ENCODE measurements around the gene EAF1.
"Not testable (repeated sequence)": the region's sequence is repeated elsewhere in the genome, so short reads cannot be mapped to it uniquely, and the experiment has no call there.

The EAF1 gene

DNA sequence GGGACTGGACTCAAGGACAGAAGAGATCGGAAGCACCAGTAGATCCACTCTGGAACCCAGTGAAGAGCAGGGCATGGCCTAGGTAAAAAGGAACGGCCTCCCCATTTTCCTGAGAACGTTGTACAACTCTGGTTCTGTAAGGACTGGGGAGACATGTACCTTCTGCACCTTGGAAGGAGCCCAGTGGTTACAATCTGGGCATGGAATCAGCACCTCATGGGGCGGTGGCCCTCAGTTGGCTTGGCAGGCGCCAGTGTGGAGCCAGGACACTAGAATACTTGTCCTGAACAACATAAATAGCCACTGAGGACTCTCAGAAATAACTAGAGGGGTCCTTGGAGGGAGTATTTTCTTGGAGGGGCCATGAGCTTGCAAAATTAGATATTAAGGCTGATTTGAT is 25.6 kb downstream of the EAF1 start:
- Histone ChIP-seq H3K4me1 (ENCODE audit: control insufficient read depth, insufficient read depth, low read length) (no peaks in the 10 kb centered on the region), H3K9ac (ENCODE audit: low read depth, low read length) (no peak overlapping the region), H3K27me3 (ENCODE audit: control insufficient read depth, insufficient read depth, low read length) (no peaks in the 10 kb centered on the region), H3K36me3 (ENCODE audit: control insufficient read depth, insufficient read depth, low read length) (no peaks in the 10 kb centered on the region), H3K4me3 (ENCODE audit: low read depth, low read length) (no peak overlapping the region), H3K9me3 (ENCODE audit: control insufficient read depth, insufficient read depth, low read length) (no peaks in the 10 kb centered on the region), H3K27ac (ENCODE audit: low read depth, low read length) (no peak overlapping the region)

DNA sequence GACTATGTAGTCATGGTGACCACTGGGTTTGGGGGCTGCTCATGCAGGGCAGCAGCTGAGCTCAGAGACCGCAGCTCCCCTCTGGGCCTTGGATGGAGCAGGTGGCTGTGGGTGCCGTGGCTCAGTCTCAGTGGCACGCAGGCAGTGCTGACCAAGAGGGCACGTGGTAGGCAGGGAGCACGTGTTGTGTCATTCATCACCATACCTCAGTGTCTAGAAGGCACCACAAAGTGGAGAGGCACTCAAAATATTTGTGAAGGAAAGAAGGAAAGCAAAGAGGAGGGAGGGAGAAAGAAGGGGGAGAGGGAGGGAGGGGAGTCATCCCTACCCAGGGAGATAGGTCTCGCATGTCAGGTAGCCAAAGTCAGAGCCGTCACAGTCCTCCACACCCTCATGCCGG is 26.1 kb downstream of the EAF1 start:
- no peak overlapping the region for H3K9ac ChIP-seq (ENCODE audit: low read depth, low read length)
- H3K4me1 ChIP-seq (ENCODE audit: control insufficient read depth, insufficient read depth, low read length) = no peaks in the 10 kb centered on the region
- H3K27me3 ChIP-seq (ENCODE audit: control insufficient read depth, insufficient read depth, low read length) = no peaks in the 10 kb centered on the region
- no peak overlapping the region for H3K27ac ChIP-seq (ENCODE audit: low read depth, low read length)
- no peaks in the 10 kb centered on the region for H3K9me3 ChIP-seq (ENCODE audit: control insufficient read depth, insufficient read depth, low read length)
- H3K4me3 ChIP-seq (ENCODE audit: low read depth, low read length) = no peak overlapping the region
- no peaks in the 10 kb centered on the region for H3K36me3 ChIP-seq (ENCODE audit: control insufficient read depth, insufficient read depth, low read length)

- Histone ChIP-seq H3K4me3 (ENCODE audit: low read depth, low read length) (no peak overlapping the region), H3K27ac (ENCODE audit: low read depth, low read length) (no peak overlapping the region), H3K36me3 (ENCODE audit: control insufficient read depth, insufficient read depth, low read length) (no peaks in the 10 kb centered on the region), H3K4me1 (ENCODE audit: control insufficient read depth, insufficient read depth, low read length) (no peaks in the 10 kb centered on the region), H3K9ac (ENCODE audit: low read depth, low read length) (no peak overlapping the region), H3K27me3 (ENCODE audit: control insufficient read depth, insufficient read depth, low read length) (no peaks in the 10 kb centered on the region), H3K9me3 (ENCODE audit: control insufficient read depth, insufficient read depth, low read length) (no peaks in the 10 kb centered on the region)
Observed at GRCh38 chr3:15453991-15454625, 26.7 kb downstream of the EAF1 start.

DNA sequence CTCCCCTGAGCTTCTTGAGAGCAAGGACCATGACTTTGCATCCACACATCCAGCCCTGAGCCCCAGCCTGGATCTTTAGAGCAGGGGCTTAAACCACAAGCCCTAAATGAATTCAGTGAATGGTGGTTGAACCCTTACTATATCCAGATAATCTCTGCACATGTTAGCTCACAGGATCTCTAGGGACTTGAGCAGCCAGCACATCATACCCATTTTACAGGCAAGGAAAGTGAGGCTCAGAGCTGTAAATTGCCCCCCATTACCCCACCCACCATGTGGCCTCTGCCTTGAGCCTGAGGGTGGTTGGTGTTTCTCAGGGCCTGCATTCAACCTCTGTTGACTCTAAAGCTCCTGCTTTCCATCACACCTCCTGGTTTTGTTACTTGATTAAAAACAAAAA is 27.6 kb downstream of the EAF1 start:
- no peaks in the 10 kb centered on the region for H3K36me3 ChIP-seq (ENCODE audit: control insufficient read depth, insufficient read depth, low read length)
- H3K9ac ChIP-seq (ENCODE audit: low read depth, low read length) = no peak overlapping the region
- H3K27ac ChIP-seq (ENCODE audit: low read depth, low read length) = no peak overlapping the region
- no peaks in the 10 kb centered on the region for H3K27me3 ChIP-seq (ENCODE audit: control insufficient read depth, insufficient read depth, low read length)
- no peaks in the 10 kb centered on the region for H3K4me1 ChIP-seq (ENCODE audit: control insufficient read depth, insufficient read depth, low read length)
- no peaks in the 10 kb centered on the region for H3K9me3 ChIP-seq (ENCODE audit: control insufficient read depth, insufficient read depth, low read length)
- no peak overlapping the region for H3K4me3 ChIP-seq (ENCODE audit: low read depth, low read length)

DNA sequence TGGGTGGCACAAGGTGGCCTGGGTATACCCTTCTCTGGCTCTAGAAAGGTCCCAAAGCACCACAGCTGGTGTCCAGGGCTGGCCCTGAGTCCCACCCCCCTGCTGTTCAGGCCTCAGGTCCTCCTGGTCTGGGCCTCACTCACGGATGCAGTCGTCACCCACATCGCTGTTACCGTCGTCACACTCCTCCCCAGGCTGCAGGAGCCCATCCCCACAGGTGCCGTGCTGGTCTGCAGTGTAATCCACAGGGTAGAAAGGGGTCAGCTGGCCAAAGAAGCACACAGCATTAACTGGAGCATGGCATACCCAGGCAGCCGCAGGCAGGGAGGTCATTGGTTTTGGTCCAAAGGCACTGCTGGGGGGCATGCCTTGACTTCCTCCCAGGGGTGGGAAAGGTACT is 28.4 kb downstream of the EAF1 start:
- no peaks in the 10 kb centered on the region for H3K9me3 ChIP-seq (ENCODE audit: control insufficient read depth, insufficient read depth, low read length)
- H3K36me3 ChIP-seq (ENCODE audit: control insufficient read depth, insufficient read depth, low read length) = no peaks in the 10 kb centered on the region
- no peak overlapping the region for H3K27ac ChIP-seq (ENCODE audit: low read depth, low read length)

DNA sequence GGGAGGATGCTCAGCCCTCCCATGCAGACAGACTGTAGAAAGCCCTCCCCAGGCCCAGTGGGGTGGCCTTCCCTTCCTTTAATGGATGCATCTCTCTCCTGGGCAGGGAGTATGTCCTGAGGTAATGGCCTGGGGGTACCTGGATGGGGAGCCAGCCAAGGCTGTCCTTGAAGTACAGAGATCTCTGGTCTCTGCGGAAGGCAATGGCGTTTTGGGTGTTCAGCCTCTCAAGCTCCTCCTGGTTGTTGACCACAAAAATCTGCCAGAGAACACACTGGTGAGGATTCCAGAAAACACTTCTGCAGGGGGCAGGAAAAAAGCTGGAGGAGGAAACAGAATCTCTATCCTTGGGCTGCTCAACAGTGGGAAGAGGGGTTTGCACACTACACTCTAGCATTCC is 28.9 kb downstream of the EAF1 start:
- no peaks in the 10 kb centered on the region for H3K36me3 ChIP-seq (ENCODE audit: control insufficient read depth, insufficient read depth, low read length)
- no peaks in the 10 kb centered on the region for H3K9me3 ChIP-seq (ENCODE audit: control insufficient read depth, insufficient read depth, low read length)
- no peak overlapping the region for H3K4me3 ChIP-seq (ENCODE audit: low read depth, low read length)
- no peak overlapping the region for H3K27ac ChIP-seq (ENCODE audit: low read depth, low read length)
- no peaks in the 10 kb centered on the region for H3K27me3 ChIP-seq (ENCODE audit: control insufficient read depth, insufficient read depth, low read length)
- no peak overlapping the region for H3K9ac ChIP-seq (ENCODE audit: low read depth, low read length)
- H3K4me1 ChIP-seq (ENCODE audit: control insufficient read depth, insufficient read depth, low read length) = no peaks in the 10 kb centered on the region

More for the DNA sequence above, 28.4 kb downstream of the EAF1 start:
- Histone ChIP-seq H3K4me1 (ENCODE audit: control insufficient read depth, insufficient read depth, low read length) (no peaks in the 10 kb centered on the region), H3K27me3 (ENCODE audit: control insufficient read depth, insufficient read depth, low read length) (no peaks in the 10 kb centered on the region), H3K9ac (ENCODE audit: low read depth, low read length) (no peak overlapping the region), H3K4me3 (ENCODE audit: low read depth, low read length) (no peak overlapping the region)

- not testable (repeated sequence) for H3K27me3 ChIP-seq (ENCODE audit: control insufficient read depth, insufficient read depth, low read length); H3K9me3 ChIP-seq (ENCODE audit: control insufficient read depth, insufficient read depth, low read length); H3K4me3 ChIP-seq (ENCODE audit: low read depth, low read length); H3K27ac ChIP-seq (ENCODE audit: low read depth, low read length); H3K9ac ChIP-seq (ENCODE audit: low read depth, low read length); H3K4me1 ChIP-seq (ENCODE audit: control insufficient read depth, insufficient read depth, low read length); H3K36me3 ChIP-seq (ENCODE audit: control insufficient read depth, insufficient read depth, low read length)
Observed at GRCh38 chr3:15456915-15457314, 29.5 kb downstream of the EAF1 start.

DNA sequence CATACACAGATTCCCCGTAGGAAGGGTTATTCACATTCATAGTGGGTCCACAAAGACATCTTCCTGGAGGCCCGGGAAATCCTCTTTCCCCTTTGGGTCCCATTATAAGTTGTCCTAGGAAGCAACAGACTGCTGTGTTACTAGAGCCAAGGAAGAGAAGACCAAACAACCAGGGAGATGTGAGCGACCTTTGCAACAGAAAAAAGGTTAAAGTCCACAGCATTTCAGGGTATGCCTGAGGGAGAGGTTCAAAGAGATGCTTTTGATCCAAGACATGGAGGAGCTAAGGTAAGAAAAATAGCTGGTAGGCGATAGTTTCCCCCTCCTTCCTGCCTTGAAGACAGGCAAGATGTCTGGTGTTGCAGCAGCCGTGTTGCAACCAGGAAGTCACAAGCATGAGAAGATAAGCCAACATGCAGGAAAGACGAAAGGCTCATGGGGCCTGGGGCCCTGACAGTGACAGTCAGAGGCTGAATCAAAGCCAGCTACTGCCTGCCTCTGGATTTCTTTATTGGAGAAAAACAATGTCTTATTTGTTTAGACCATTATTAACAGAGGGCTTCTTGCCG is 30.9 kb downstream of the EAF1 start:
- Histone ChIP-seq H3K4me3 (ENCODE audit: low read depth, low read length) (no peak overlapping the region), H3K36me3 (ENCODE audit: control insufficient read depth, insufficient read depth, low read length) (no peaks in the 10 kb centered on the region), H3K27ac (ENCODE audit: low read depth, low read length) (no peak overlapping the region), H3K9ac (ENCODE audit: low read depth, low read length) (no peak overlapping the region), H3K9me3 (ENCODE audit: control insufficient read depth, insufficient read depth, low read length) (no peaks in the 10 kb centered on the region), H3K4me1 (ENCODE audit: control insufficient read depth, insufficient read depth, low read length) (no peaks in the 10 kb centered on the region), H3K27me3 (ENCODE audit: control insufficient read depth, insufficient read depth, low read length) (no peaks in the 10 kb centered on the region)

- no peak overlapping the region for H3K9ac ChIP-seq (ENCODE audit: low read depth, low read length)
- H3K9me3 ChIP-seq (ENCODE audit: control insufficient read depth, insufficient read depth, low read length) = no peaks in the 10 kb centered on the region
- no peaks in the 10 kb centered on the region for H3K36me3 ChIP-seq (ENCODE audit: control insufficient read depth, insufficient read depth, low read length)
- H3K4me3 ChIP-seq (ENCODE audit: low read depth, low read length) = no peak overlapping the region
- H3K4me1 ChIP-seq (ENCODE audit: control insufficient read depth, insufficient read depth, low read length) = no peaks in the 10 kb centered on the region
- no peak overlapping the region for H3K27ac ChIP-seq (ENCODE audit: low read depth, low read length)
- no peaks in the 10 kb centered on the region for H3K27me3 ChIP-seq (ENCODE audit: control insufficient read depth, insufficient read depth, low read length)
Observed at GRCh38 chr3:15460891-15461531, 33.6 kb downstream of the EAF1 start.

DNA sequence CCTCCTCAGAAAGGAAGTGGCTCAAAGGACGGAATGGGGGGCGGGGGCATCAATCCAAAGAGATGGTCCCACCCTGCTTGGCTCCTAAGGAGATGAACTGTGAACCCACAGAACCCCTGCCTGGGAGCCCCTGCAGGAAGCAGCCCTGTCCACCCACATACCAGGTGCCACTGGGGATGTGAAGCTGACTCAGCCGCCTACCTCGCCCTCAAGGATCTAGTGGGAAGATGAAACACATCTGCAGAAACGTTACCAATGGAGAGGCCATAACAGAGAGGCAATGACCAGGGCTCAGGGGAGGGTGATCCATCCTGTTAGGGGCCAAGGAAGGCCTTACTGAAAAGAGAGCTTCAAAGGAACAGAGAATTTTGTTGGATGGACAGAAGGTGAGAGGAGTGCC is 35.1 kb downstream of the EAF1 start:
- Histone ChIP-seq H3K27me3 (ENCODE audit: control insufficient read depth, insufficient read depth, low read length) (no peaks in the 10 kb centered on the region), H3K4me1 (ENCODE audit: control insufficient read depth, insufficient read depth, low read length) (no peaks in the 10 kb centered on the region), H3K9ac (ENCODE audit: low read depth, low read length) (no peak overlapping the region), H3K36me3 (ENCODE audit: control insufficient read depth, insufficient read depth, low read length) (no peaks in the 10 kb centered on the region), H3K9me3 (ENCODE audit: control insufficient read depth, insufficient read depth, low read length) (no peaks in the 10 kb centered on the region), H3K27ac (ENCODE audit: low read depth, low read length) (no peak overlapping the region), H3K4me3 (ENCODE audit: low read depth, low read length) (no peak overlapping the region)

- no peaks in the 10 kb centered on the region for H3K9me3 ChIP-seq (ENCODE audit: control insufficient read depth, insufficient read depth, low read length)
- H3K27ac ChIP-seq (ENCODE audit: low read depth, low read length) = no peak overlapping the region
- H3K9ac ChIP-seq (ENCODE audit: low read depth, low read length) = no peak overlapping the region
- no peaks in the 10 kb centered on the region for H3K27me3 ChIP-seq (ENCODE audit: control insufficient read depth, insufficient read depth, low read length)
- H3K4me1 ChIP-seq (ENCODE audit: control insufficient read depth, insufficient read depth, low read length) = no peaks in the 10 kb centered on the region
- no peaks in the 10 kb centered on the region for H3K36me3 ChIP-seq (ENCODE audit: control insufficient read depth, insufficient read depth, low read length)
- no peak overlapping the region for H3K4me3 ChIP-seq (ENCODE audit: low read depth, low read length)
Observed at GRCh38 chr3:15465876-15466585, 38.6 kb downstream of the EAF1 start.
